NB4 (cell line): ENCODE data around the gene TMEM132E.

Experiments
- DNase-seq: peaks from one replicate; pipeline ENCODE4 v3.0.0; 2010; ENCODE audit warnings: low read depth
- H3K4me3 ChIP-seq: one replicate; pipeline ENCODE4 v1.5.1; 2011; ENCODE audit warnings: mild to moderate bottlenecking, low read depth, low read length, moderate library complexity
- MYC ChIP-seq: IDR thresholded peaks from 2 replicates; pipeline ENCODE4 v1.6.1; 2011; ENCODE audit warnings: low read depth, low read length
- POLR2A ChIP-seq: IDR thresholded peaks from 2 replicates; pipeline ENCODE4 v1.6.1; 2011; ENCODE audit warnings: mild to moderate bottlenecking; ENCODE audit not compliant: insufficient read length; ENCODE audit errors: extremely low read depth
- TF ChIP-seq, protein P1 (sequence below): IDR thresholded peaks from 2 replicates; pipeline ENCODE4 v1.6.1; 2011; ENCODE audit warnings: low read depth, low read length
- TF ChIP-seq, protein P2 (sequence below): IDR thresholded peaks from one replicate; pipeline ENCODE4 v1.5.1; 2012; ENCODE audit warnings: low read depth, low read length

TMEM132E gene

DNA sequence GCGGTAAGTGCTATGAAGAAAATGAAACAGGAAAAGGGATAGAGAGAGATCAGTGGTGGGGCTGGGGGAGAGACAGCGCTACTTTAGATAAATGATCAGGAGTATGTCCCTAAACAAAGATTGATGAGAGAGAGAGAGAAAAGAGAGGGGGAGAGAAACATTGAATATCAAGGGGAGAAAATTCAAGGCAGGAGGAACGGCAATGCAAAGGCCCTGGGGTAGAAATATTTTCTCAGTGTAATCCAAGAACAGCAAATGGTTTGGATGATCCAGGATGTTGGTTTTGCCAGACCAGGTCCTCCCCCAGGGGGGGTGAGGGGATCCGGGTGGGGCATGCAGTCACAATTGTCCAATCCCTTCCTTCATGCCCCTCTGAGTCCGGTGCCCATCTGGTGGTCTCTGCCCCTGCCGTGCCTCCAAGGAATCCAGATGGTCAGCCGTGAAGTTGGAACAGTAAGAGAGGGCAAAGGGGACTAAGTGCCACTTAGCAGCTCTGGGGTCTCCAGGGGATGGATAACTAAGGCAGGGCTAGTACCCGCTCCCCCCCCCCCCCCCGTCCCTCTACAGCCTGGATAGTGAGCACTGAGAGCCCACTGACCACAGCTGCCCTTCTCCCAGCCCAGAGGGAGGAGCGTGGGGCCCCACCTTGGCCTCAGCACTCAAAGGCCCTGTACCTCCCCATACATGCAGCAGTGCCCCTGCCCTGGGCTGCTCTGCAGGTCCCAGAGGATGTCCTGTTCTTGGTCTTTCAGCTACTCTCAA lies 43.7 kb downstream of the TMEM132E start:
- TF ChIP-seq POLR2A (no peak), MYC (no peak)
- TF ChIP-seq, protein P1, sequence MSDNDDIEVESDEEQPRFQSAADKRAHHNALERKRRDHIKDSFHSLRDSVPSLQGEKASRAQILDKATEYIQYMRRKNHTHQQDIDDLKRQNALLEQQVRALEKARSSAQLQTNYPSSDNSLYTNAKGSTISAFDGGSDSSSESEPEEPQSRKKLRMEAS, result no peak
- TF ChIP-seq, protein P2, sequence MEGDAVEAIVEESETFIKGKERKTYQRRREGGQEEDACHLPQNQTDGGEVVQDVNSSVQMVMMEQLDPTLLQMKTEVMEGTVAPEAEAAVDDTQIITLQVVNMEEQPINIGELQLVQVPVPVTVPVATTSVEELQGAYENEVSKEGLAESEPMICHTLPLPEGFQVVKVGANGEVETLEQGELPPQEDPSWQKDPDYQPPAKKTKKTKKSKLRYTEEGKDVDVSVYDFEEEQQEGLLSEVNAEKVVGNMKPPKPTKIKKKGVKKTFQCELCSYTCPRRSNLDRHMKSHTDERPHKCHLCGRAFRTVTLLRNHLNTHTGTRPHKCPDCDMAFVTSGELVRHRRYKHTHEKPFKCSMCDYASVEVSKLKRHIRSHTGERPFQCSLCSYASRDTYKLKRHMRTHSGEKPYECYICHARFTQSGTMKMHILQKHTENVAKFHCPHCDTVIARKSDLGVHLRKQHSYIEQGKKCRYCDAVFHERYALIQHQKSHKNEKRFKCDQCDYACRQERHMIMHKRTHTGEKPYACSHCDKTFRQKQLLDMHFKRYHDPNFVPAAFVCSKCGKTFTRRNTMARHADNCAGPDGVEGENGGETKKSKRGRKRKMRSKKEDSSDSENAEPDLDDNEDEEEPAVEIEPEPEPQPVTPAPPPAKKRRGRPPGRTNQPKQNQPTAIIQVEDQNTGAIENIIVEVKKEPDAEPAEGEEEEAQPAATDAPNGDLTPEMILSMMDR, result no peak
- H3K4me3 ChIP-seq, result no peak overlapping the region
- no peak for DNase-seq

DNA sequence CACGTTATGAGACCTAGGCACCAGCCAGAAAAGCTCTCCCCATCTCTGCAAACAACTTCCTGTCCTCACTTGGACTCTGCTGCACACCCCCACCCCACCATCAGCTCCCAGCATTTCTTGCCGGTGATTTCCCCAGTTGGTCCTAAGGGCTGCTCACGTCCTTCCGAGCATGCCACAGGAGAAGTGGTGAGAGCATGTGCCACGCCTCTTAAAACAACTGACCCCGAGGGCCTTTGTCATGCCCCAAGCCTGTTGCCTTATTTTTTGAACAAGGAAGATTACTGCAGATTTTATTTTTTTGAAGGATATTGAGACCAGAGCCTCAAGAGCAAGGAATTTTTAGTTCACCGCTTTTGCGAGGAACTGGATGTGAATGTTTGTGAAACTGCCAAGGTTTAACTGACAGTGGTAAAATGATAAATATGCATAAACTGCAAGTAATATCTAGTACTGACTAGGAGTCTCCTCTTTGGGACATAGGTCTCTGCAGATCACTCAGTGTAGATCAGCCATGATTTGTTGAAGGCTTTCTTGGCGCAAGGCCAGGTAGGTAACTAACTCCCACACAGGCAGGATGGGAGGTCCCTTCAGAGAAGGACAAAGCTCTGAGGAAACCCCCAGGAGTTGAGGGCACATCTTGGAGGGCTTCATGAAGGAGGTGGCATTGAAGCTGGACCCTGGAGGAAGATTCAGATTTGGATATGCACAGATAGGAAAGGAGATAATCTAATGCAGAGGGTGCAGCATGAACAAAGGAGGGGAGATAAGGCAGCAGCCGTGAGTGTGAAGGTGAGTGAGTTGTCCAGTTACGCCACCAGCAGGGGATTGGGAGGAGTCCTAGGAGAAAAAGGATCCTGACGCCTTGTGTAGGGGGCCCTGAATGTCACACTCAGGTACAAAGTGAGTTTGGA lies 44.7 kb downstream of the TMEM132E start:
- H3K4me3 ChIP-seq, result no peak overlapping the region
- TF ChIP-seq, protein P2, result no peak
- TF ChIP-seq, protein P1, result no peak
- TF ChIP-seq POLR2A, result no peak
- TF ChIP-seq MYC, result no peak
- DNase-seq, result no peak

DNA sequence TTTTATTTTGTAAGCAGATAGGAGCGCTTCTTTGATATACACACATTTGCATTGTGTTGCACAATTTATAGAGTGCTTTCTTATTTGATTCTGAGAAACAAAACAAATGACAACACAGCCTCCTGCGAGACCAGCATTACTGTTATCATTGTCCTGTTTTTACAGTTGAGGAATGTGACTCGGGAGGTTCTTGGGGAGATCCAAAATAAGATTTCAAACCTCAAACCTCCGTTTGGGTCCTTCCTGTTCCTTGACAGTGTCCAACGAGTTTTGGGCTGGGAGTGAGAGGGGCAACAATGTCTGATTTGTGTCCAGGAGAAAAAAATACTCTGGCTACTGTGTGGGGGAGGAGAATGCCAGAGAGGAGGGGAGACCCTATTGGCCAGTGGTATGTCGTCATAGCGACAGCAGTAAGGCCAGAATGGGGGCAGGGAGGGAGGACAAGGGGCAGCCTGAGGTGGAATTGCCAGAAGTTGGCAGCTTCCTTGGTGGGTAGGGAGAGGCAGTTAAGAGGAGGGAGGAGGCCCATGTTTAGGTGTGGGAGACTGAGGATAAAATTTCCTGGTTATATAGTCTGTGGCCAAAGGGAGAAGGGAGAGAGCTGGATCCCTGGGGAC lies 45.5 kb downstream of the TMEM132E start:
- TF ChIP-seq, protein P2, result no peak
- TF ChIP-seq POLR2A (no peak), MYC (no peak)
- TF ChIP-seq, protein P1, result no peak
- no peak for DNase-seq
- no peak overlapping the region for H3K4me3 ChIP-seq

DNA sequence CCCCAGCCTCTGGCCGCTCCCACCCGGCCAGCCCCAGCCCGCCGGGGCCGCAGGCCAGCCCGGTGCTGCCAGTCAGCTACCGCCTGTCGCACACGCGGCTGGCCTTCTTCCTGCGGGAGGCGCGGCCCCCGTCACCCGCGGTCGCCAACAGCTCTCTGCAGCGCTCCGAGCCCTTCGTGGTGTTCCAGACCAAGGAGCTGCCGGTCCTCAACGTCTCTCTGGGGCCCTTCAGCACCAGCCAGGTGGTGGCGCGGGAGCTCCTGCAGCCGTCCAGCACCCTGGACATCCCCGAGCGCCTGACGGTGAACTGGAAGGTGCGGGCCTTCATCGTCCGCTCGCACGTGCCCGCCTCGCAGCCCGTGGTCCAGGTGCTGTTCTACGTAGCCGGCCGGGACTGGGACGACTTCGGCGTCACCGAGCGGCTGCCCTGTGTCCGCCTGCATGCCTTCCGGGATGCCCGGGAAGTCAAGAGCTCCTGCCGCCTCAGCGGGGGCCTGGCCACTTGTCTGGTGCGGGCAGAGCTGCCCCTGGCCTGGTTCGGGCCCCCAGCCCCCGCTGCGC lies 46.8 kb downstream of the TMEM132E start:
- TF ChIP-seq MYC (no peak), POLR2A (no peak)
- TF ChIP-seq, protein P2, result no peak
- TF ChIP-seq, protein P1, result no peak
- no peak for DNase-seq
- H3K4me3 ChIP-seq, result no peak overlapping the region

DNA sequence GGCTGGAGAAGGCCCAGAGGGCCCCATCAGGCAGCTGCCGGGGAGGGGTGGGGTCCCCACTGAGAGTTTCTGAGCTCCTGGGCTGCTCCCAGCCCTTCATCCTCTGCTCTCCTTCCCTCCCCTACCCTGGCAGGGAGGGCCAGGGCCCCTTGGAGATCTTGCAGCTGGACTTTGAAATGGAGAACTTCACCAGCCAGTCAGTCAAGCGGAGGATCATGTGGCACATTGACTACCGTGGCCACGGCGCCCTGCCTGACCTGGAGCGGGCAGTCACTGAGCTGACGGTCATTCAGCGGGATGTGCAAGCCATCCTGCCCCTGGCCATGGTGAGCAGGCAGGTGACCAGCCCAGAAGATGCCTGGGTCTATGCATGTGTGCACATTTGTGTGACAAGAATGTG lies 49.5 kb downstream of the TMEM132E start:
- no peak overlapping the region for H3K4me3 ChIP-seq
- TF ChIP-seq POLR2A, result no peak
- TF ChIP-seq MYC, result no peak
- TF ChIP-seq, protein P2, result no peak
- TF ChIP-seq, protein P1, result no peak

More for the DNA sequence above, 49.5 kb downstream of the TMEM132E start:
- DNase-seq, result no peak
